ENCODE results near the gene SPINK9.
A peak's percentile ranks its signal among the peaks of the same experiment; 100 is the strongest.

The SPINK9 gene

GRCh38 chr5:148335259-148335658, at the start of gene SPINK9:
SPINK9 (plus strand) TSS chr5:148335559; CDS start chr5:148335614, 55 bp downstream.
- TF ChIP-seq, protein P1, sequence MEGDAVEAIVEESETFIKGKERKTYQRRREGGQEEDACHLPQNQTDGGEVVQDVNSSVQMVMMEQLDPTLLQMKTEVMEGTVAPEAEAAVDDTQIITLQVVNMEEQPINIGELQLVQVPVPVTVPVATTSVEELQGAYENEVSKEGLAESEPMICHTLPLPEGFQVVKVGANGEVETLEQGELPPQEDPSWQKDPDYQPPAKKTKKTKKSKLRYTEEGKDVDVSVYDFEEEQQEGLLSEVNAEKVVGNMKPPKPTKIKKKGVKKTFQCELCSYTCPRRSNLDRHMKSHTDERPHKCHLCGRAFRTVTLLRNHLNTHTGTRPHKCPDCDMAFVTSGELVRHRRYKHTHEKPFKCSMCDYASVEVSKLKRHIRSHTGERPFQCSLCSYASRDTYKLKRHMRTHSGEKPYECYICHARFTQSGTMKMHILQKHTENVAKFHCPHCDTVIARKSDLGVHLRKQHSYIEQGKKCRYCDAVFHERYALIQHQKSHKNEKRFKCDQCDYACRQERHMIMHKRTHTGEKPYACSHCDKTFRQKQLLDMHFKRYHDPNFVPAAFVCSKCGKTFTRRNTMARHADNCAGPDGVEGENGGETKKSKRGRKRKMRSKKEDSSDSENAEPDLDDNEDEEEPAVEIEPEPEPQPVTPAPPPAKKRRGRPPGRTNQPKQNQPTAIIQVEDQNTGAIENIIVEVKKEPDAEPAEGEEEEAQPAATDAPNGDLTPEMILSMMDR (IDR thresholded peaks at IDR 0.05; ENCODE audit: low read depth, low read length): no peak
- no peak for DNase-seq (ENCODE audit: low read depth in 2 of 2)
- no peak within 1 kb of the TSS for H3K4me3 ChIP-seq (replicated peaks in 1 of 2; ENCODE audit: low read depth in 2 of 2, low read length in 2 of 2)

DNA sequence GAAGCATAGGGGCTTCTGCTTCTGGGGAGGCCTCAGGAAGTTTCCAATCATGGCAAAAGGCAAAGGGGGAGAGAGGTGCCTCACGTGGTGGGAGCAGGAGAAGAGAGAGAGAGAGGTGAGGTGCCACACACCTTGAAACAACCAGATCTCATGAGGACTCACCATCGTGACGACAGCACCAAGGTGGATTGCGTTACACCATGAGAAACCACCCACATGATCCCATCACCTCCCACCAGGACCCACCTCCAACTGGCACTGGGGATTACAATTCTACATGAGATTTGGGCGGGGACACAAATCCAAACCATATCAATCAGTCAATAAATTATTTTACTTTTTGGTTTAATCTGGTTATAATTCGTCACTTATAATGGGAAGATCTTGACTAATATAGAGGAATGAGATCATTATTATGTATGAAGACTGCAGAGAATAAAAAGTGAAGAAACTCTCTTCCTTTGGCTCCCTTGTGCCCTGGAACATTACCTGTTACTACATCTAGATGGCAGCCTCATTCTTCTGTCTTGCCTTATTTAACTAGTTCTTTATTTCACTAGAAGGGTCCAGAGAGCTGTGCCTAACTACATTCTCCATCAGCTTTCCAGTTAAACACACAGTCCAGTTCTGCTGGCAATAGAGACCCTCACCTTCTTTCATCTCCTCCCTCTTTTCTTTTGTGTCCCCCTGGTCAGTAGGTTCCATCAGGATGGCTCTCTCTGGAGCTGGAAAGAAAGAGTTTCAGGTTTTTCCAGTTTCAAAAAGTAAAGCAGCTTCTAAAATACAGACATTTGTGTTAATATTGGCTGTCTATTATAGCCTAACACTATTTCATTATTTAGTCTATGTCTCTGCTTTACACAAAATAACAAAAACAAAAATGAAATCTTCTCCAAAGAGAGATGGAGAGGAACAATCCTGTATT, 44.8 kb upstream of the SPINK9 start:
- DNase-seq (ENCODE audit: low read depth in 2 of 2): peak; percentile 29 to 39
- no peak overlapping the region for H3K4me3 ChIP-seq (replicated peaks in 1 of 2; ENCODE audit: low read depth in 2 of 2, low read length in 2 of 2)
- TF ChIP-seq, protein P1 (IDR thresholded peaks at IDR 0.05; ENCODE audit: low read depth, low read length): peak; percentile 23

- H3K4me3 ChIP-seq (replicated peaks in 1 of 2; ENCODE audit: low read depth in 2 of 2, low read length in 2 of 2): no peak overlapping the region
- TF ChIP-seq, protein P1 (IDR thresholded peaks at IDR 0.05; ENCODE audit: low read depth, low read length): no peak
- DNase-seq (ENCODE audit: low read depth in 2 of 2): no peak
These were observed 37.6 kb upstream of the SPINK9 start for GRCh38 chr5:148297731-148298130.

- TF ChIP-seq, protein P1 (IDR thresholded peaks at IDR 0.05; ENCODE audit: low read depth, low read length): no peak
- DNase-seq (ENCODE audit: low read depth in 2 of 2): no peak
- H3K4me3 ChIP-seq (replicated peaks in 1 of 2; ENCODE audit: low read depth in 2 of 2, low read length in 2 of 2): no peak overlapping the region
These were observed 28.9 kb upstream of the SPINK9 start for GRCh38 chr5:148306446-148306845.

GRCh38 chr5:148309019-148309418, 26.3 kb upstream of the SPINK9 start:
- TF ChIP-seq, protein P1 (IDR thresholded peaks at IDR 0.05; ENCODE audit: low read depth, low read length): no peak
- no peak overlapping the region for H3K4me3 ChIP-seq (replicated peaks in 1 of 2; ENCODE audit: low read depth in 2 of 2, low read length in 2 of 2)

DNA sequence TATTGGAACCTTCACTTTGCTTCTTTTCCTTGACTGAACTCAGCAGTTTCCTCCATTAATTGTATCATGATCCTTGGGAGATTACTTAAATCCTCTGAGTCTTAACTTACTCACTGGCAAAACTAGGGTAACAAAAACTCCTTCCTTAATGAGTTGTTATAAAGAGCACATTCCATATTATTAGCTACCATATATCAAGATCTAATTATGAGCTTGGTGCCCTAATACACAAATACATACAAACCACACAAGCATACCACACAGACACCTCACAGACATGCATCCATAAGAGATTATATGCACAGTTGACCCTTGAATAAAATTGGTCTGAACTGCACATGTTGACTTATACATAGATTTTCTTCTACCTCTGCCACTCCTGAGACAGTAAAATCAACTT, 25.6 kb upstream of the SPINK9 start:
- no peak for DNase-seq (ENCODE audit: low read depth in 2 of 2)
- no peak overlapping the region for H3K4me3 ChIP-seq (replicated peaks in 1 of 2; ENCODE audit: low read depth in 2 of 2, low read length in 2 of 2)
- TF ChIP-seq, protein P1 (IDR thresholded peaks at IDR 0.05; ENCODE audit: low read depth, low read length): no peak

More at GRCh38 chr5:148309019-148309418, 26.3 kb upstream of the SPINK9 start:
- no peak for DNase-seq (ENCODE audit: low read depth in 2 of 2)
